K562 (cell line): ENCODE data around the gene ITGAL. TPM values are rescaled to one million over a fixed set of nuclear protein-coding genes. Genes with fewer than 3 reads are reported as not detected.
A peak's percentile ranks its signal among the peaks of the same experiment; 100 is the strongest.

Experiments
- ATF7 ChIP-seq: fragments of 450-650 bp; IDR thresholded peaks from 2 replicates; pipeline ENCODE4 v1.7.1; 2014; ENCODE audit warnings: mild to moderate bottlenecking, moderate library complexity
- C11orf30 ChIP-seq: fragments of 450-650 bp; IDR thresholded peaks from 2 replicates; pipeline ENCODE4 v1.6.1; 2016; ENCODE audit warnings: low read depth, mild to moderate bottlenecking
- FOXA3 ChIP-seq, 2 experiments: fragments of 450-650 bp in 1 of 2; sonication (generic) in 1 of 2; formaldehyde crosslinking; IDR thresholded peaks in 1 of 2; conservative IDR thresholded peaks in 1 of 2; 2 replicates each; pipeline versions ENCODE4 v1.4.0 to v1.8.0; 2020 to 2022; ENCODE audit warnings: mild to moderate bottlenecking in 2 of 2, missing genetic modification reagents in 1 of 2
- GMEB1 ChIP-seq: fragments of 250-450 bp; sonication (Bioruptor Pico); IDR thresholded peaks from 2 replicates; pipeline ENCODE4 v1.4.0; 2020; ENCODE audit warnings: mild to moderate bottlenecking
- HNRNPLL ChIP-seq: fragments of 200-400 bp; formaldehyde crosslinking; IDR thresholded peaks from 2 replicates; pipeline ENCODE4 v1.6.1; 2017; ENCODE audit warnings: low read length, low read depth, mild to moderate bottlenecking; ENCODE audit not compliant: poor library complexity, severe bottlenecking
- JUND ChIP-seq, 2 experiments: IDR thresholded peaks; 2 replicates in 1 of 2; 3 replicates in 1 of 2; pipeline ENCODE4 v1.6.1; 2011; ENCODE audit warnings: borderline replicate concordance in 2 of 2, low read depth in 2 of 2, low read length in 2 of 2, improper control_type of control experiment in 1 of 2, missing biosample characterization in 1 of 2, missing genetic modification characterization in 1 of 2, missing genetic modification reagents in 1 of 2
- PHF8 ChIP-seq: fragments of 200-600 bp; sonication (generic); IDR thresholded peaks from 2 replicates; pipeline ENCODE4 v1.6.1; 2012; ENCODE audit warnings: mixed run types, mild to moderate bottlenecking, inconsistent platforms, low read length, moderate library complexity, borderline replicate concordance
- PRMT5 ChIP-seq: sonication (generic); formaldehyde crosslinking; IDR thresholded peaks from 2 replicates; pipeline ENCODE4 v1.5.0; 2020; ENCODE audit warnings: missing genetic modification reagents
- SREBF2 ChIP-seq: sonication (generic); formaldehyde crosslinking; IDR thresholded peaks from 2 replicates; pipeline ENCODE4 v1.4.0; 2020; ENCODE audit warnings: mild to moderate bottlenecking, missing genetic modification reagents
- SRSF7 ChIP-seq: fragments of 200-400 bp; formaldehyde crosslinking; optimal IDR thresholded peaks from 2 replicates; pipeline ENCODE3; 2017; ENCODE audit warnings: mild to moderate bottlenecking, low read depth, low read length
- SUPT5H ChIP-seq: fragments of 450-650 bp; IDR thresholded peaks from 2 replicates; pipeline ENCODE4 v1.6.1; 2016
- TBL1XR1 ChIP-seq, 2 experiments: IDR thresholded peaks; 2 replicates each; pipeline ENCODE4 v1.6.1; 2012; ENCODE audit warnings: improper control_type of control experiment in 2 of 2, low read length in 2 of 2, mild to moderate bottlenecking in 1 of 2
- TGIF2 ChIP-seq: sonication (generic); formaldehyde crosslinking; IDR thresholded peaks from 2 replicates; pipeline ENCODE4 v1.8.1; 2022; ENCODE audit warnings: mild to moderate bottlenecking, missing genetic modification reagents, moderate library complexity
- VEZF1 ChIP-seq: fragments of 200-800 bp; sonication (Bioruptor generic); IDR thresholded peaks from 2 replicates; pipeline ENCODE4 v1.6.1; 2017; ENCODE audit warnings: missing genetic modification characterization, missing compliant biosample characterization
- XRCC4 ChIP-seq: IDR thresholded peaks from one replicate; pipeline ENCODE4 v1.6.1; 2011; ENCODE audit not compliant: insufficient read depth, insufficient read length; ENCODE audit errors: extremely low read depth
- ZNF3 ChIP-seq: fragments of 250-450 bp; sonication (Bioruptor Pico); IDR thresholded peaks from 2 replicates; pipeline ENCODE4 v1.5.0; 2021; ENCODE audit warnings: mild to moderate bottlenecking, moderate library complexity
- ZNF408 ChIP-seq: fragments of 250-450 bp; sonication (Bioruptor Pico); IDR thresholded peaks from 2 replicates; pipeline ENCODE4 v1.4.0; 2020; ENCODE audit warnings: low read depth, mild to moderate bottlenecking, moderate library complexity
- ZSCAN32 ChIP-seq: fragments of 450-650 bp; formaldehyde crosslinking; IDR thresholded peaks from 2 replicates; pipeline ENCODE4 v1.4.0; 2020; ENCODE audit warnings: mild to moderate bottlenecking, moderate library complexity
- polyA plus RNA-seq, 8 experiments: library from polyadenylated mRNA; depleted of rRNA in 4 of 8; stranded (reverse) in 5 of 8; unstranded in 3 of 8; fragments of >200 nt; fragmentation: Nextera tagmentation in 2 of 8; fragmentation: Illumina TruSeq in 1 of 8; extraction: Ambion mirVana in 2 of 8; extraction: Trizol in 1 of 8; gene quantifications; 2 replicates each; pipeline versions ENCODE4 v1.2.1 to v1.2.3, GENCODE V29; 2011 to 2014; ENCODE audit warnings: inconsistent platforms in 1 of 8, missing spikeins in 1 of 8
- total RNA-seq, 7 experiments: library from RNA; depleted of rRNA in 6 of 7; stranded (reverse); fragments of >200 nt in 6 of 7; fragmentation: Illumina TruSeq in 2 of 7; extraction: Trizol in 2 of 7; gene quantifications; 2 replicates each; pipeline versions ENCODE4 v1.2.1 to v1.2.3, GENCODE V29; 2011 to 2021; ENCODE audit warnings: low replicate concordance in 1 of 7

ITGAL gene
- total and polyA plus RNA-seq, 9 of the 15 experiments (the other 6 are each of a cell fraction or from before 2014, with no cell fraction given) = 0.01 to 0.53 TPM; not detected in 7

- TF ChIP-seq VEZF1 (CRISPR knock-in tag) (peak; percentile 74), JUND (IDR thresholded peaks at IDR 0.05; ENCODE audit: borderline replicate concordance, low read depth, low read length) (peak; percentile 79), JUND (tag; IDR thresholded peaks at IDR 0.05; ENCODE audit: borderline replicate concordance, low read depth, low read length) (peak; percentile 49; the same call in 1 of the 3 replicates), SREBF2 (CRISPR knock-in tag) (no peak), SUPT5H (peak; percentile 81), ZNF3 (CRISPR knock-in tag) (no peak), XRCC4 (no peak), PRMT5 (CRISPR knock-in tag) (no peak), HNRNPLL (peak; percentile 58), FOXA3 (CRISPR knock-in tag; conservative IDR thresholded peaks at IDR 0.05 in 1 of 2, IDR thresholded peaks at IDR 0.05 in 1 of 2) (peak in 1 of 2 experiments; percentile 58; a peak in 2 of 4 replicates), ZNF408 (CRISPR knock-in tag) (no peak), ATF7 (peak; percentile 94), TGIF2 (CRISPR knock-in tag) (no peak), SRSF7 (no peak), TBL1XR1 (IDR thresholded peaks at IDR 0.05; ENCODE audit: low read length in 2 of 2) (peak in 1 of 2 experiments; percentile 48; a peak in 1 of 4 replicates), GMEB1 (CRISPR knock-in tag) (no peak), ZSCAN32 (CRISPR knock-in tag) (no peak), C11orf30 (no peak), PHF8 (peak; percentile 79; the same call in 1 of the 2 replicates)
Observed at GRCh38 chr16:30429678-30430427, 42.7 kb upstream of the ITGAL start, which contains the start of gene DCTPP1 (continued).
